NB4 (cell line): ENCODE data around the gene QSOX1.

ENCODE experiments used
- CTCF ChIP-seq: IDR thresholded peaks from one replicate; pipeline ENCODE4 v1.5.1; 2012; ENCODE audit warnings: low read depth, low read length
- MAX ChIP-seq: IDR thresholded peaks from 2 replicates; pipeline ENCODE4 v1.6.1; 2011; ENCODE audit warnings: low read depth, low read length
- MYC ChIP-seq: IDR thresholded peaks from 2 replicates; pipeline ENCODE4 v1.6.1; 2011; ENCODE audit warnings: low read depth, low read length
- POLR2A ChIP-seq: IDR thresholded peaks from 2 replicates; pipeline ENCODE4 v1.6.1; 2011; ENCODE audit warnings: mild to moderate bottlenecking; ENCODE audit not compliant: insufficient read length; ENCODE audit errors: extremely low read depth

- no peak for TF ChIP-seq MAX
- no peak for TF ChIP-seq CTCF
- no peak for TF ChIP-seq MYC
- no peak for TF ChIP-seq POLR2A
Observed at GRCh38 chr1:180241716-180242544, 87.3 kb downstream of the QSOX1 start.
